Kasumi-1 (cell line): ENCODE results near the gene CEP95.

Source experiments
- DNase-seq, 2 experiments: peaks; one replicate each; lab custom pipeline; 2025; lab: John Stamatoyannopoulos, UW

Gene CEP95

DNA sequence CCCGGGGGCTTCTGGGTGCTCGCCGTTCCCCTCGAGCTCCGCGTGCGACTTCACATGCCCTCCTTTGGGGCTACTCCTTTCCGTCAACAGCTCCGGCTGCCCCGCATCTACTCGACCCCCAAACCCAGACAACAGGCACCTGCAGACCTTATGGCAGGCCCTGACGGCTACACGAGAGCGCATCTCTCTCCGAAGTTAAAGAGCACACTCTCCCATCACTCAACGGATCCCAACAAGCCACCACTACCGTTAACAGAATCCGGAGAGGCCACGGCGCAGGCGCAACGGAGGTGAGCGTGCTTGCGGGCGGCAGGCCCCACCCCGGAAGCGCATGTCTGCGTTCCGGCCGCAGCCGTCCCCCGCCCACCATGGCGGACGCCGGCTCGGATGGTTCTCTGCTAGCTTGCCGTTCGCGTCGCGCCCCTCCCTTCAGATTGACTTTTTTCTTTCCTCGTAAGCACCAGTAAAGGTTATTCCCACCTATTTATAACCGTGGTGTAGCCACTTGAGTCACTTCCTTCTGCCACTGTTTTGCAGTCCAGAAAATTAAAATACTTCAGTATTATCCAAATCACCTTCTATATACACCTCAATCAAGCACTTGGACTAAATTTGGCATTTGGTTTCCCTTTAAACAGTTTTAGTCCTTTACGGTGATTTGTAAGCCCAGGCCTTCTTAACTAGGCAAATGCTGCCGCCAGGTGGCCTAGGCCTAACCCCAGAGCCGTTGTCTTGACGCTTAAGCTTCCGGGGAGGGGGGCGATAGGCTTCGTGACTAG lies 9.8 kb upstream of the CEP95 start, which contains the start of gene POLG2:
Gene POLG2 (minus strand): TSS at position 269 of the 779 bp plus-strand sequence. CDS start 86 bp downstream, at position 183.
- peak; percentile 97 for DNase-seq

GRCh38 chr17:64497565-64498035 lies 9.2 kb upstream of the CEP95 start:
- peak; percentile 74 to 81 for DNase-seq

- DNase-seq: no peak
These were observed 8.2 kb upstream of the CEP95 start for GRCh38 chr17:64498308-64499203.

DNA sequence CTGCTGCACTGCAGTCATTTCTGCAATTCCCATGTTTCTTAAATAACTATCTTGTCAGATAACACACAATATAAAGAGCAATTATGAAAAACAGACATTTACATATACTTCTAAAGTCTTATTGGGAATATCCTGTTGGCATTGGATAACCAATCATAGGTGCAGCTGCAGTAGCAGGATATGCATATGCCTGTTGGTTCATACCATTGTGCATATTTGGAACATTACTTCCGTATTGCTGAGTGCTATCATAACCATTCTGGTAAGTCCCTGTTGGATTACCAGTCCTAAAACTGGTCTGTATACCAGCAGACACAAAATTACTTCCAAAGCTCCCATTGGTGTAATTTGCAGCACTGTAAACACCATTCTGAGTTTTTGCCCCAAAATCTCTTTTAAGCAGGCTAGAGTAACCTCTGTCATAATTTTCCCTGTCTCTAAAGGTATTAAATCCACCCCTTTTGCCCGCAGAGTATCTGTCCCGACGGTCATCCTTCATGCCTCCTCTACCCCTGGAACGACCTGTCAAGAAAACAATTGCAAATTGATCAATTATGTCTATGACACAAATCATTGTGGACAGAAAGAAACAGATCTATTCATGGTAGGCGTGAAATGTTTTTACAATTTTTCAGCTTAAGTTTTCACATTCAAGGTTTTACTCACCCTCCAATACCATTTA lies 6.8 kb upstream of the CEP95 start:
- DNase-seq: no peak

DNA sequence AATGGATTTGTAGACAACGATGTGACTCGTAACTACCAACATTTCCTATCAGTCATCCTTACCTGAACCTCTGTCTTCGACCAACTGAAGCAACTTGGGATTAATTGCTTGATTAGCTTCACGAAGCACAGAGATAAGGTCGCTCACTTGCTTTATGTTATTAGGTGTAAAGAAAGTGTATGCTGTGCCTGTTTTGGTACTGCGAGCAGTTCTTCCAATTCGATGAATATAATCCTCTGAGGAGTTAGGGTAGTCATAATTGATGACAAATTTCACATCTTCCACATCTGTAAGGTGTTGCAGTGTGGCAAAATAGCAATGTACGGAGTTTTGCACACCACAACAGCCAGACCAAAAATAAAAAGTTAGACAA lies 6.3 kb upstream of the CEP95 start:
- DNase-seq: no peak

- no peak for DNase-seq
These were observed 5.7 kb upstream of the CEP95 start for GRCh38 chr17:64500862-64501765.

DNA sequence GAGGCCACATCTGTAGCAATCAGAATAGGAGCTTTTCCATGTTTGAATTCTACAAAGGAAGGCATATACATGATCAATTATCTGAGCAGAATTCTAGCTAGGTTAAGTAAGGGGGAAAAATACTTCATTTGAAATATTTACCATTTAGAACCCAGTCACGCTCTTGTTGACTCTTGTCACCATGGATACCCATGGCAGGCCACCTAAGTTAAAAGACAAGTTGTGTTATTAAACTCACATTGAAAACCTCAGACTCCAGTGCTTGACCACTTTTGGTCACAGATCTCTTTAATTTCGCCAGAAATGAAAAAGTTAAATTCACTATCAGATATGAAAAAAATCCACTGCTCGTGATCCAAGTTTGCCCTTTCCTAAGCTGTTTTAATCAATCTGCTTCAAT lies 4.8 kb upstream of the CEP95 start:
- no peak for DNase-seq

GRCh38 chr17:64502809-64503208 lies 4.0 kb upstream of the CEP95 start:
- DNase-seq: no peak

DNA sequence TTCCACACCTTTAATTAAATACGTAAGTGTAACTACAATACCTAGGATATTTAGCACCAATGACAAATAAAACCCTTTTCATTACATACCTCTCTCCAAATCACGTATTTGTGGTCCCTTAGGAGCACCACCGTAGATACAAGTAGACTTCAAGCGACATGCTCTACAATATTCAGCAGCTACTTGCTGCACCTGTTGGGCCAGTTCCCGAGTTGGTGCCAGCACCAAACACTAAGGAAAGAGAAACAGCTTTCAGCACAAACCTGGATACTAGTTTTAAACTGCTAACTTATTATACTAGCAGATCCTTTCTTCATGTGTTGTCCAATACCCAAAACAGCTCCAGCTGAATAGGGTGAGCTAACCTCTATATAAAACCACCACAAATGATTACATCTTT lies 3.4 kb upstream of the CEP95 start:
- DNase-seq: no peak

DNA sequence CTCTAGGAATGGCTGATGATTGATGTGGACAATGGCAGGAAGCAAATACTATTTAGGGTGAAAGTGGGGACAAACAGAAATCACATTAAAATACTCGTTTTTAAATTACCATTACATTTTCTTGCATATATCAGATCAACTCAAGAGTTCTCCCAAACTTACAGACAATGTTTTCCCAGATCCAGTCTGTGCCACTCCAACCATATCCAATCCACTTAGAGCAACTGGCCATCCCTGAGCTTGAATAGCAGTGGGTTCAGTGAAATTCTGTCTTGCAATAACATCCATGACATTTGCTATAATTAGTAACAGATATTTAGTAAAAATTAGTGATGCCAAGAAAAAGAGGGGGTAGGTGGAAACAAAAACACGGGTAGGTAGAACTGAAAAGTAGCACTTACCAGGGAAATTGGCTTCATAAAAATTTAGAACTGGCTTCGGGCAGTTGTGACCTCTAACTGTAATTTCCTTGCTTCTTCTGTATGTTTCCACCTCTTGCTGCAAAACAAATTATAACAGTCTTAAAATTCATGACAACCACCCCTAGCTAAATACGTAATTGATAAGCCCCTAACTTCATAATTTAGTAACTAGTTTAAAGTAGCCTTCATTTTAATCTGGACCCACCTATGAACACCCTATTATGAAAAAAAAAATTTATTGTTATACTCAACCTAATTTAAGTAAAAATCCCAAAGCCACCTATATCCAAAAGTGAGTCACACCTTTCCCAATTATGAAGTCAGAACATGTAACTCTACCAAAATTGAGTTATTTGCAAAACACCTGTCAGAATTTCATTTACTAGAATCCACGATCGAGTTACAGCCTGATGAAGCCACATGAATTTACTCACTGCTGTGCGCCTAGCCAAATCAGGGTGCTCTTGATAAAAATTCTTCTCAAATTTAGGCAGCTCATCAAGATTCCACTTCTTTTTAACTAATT lies 2.7 kb upstream of the CEP95 start:
- DNase-seq: no peak

GRCh38 chr17:64504769-64505339 lies 1.9 kb upstream of the CEP95 start:
- DNase-seq: no peak

- DNase-seq: peak; percentile 90 to 93
These were observed 1.2 kb upstream of the CEP95 start for GRCh38 chr17:64505340-64506200.

DNA sequence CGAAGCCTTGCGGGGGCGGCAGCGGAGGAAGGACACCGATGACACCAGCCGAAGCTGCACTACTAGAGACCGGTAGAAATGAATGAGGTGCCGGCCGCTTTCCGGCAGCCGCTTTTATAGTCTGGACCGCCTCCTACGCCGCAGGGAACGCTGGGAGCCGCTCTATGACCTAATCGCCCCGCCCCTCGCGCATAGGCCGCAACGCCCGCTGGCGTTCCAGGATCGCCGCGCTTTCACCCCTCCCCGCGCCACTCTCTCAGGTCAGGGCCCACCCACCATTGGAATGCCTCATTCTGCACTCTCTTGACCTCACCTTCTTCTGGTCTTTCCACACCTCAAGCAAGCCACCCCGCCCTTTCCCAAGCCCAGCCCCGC lies 589 bp upstream of the CEP95 start, which contains the start of gene DDX5:
Gene DDX5 (minus strand): TSS at position 89 of the 375 bp plus-strand sequence. CDS start 170 bp downstream, outside the sequence.
- DNase-seq: peak; percentile 100

DNA sequence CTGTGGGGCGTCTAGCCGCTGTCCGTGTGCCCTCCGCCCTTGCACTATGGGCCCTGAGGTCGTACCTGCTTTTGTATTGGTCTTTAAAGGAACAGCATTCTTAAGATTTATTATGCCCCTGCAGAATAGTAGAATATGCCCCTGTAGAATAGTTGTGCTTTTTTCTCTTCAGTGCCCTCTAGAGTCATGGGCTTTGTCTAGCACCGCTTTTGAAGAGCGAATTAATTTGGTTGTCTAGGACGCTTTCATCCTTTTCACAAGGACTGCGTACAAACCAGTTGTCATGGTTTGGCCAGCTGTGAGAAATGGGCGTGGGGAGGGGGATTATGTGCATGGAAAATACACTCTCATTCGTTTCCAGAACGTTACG lies 621 bp downstream of the CEP95 start:
- peak; percentile 96 to 98 for DNase-seq

- no peak for DNase-seq
These were observed 1.9 kb downstream of the CEP95 start for GRCh38 chr17:64508683-64509082.

GRCh38 chr17:64509179-64509578 lies 2.4 kb downstream of the CEP95 start:
- no peak for DNase-seq

DNA sequence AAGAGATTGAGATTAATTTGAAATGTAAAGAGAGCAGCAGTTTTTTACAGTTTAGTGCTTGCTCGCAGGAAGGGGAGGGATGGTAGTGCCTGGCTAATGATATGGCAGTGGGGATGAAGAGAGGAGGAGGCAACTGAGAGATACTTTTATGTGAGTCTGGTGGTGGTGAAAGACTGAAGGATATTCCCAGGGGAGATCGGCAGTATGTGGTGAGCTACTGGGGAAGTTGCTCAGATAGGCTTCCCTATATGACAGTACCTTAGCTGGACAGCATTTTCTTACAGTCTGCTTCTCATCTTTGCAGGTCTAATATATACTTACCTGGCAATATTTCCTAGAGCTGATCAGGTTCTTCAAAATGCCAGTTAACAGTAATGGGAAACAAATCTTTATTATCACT lies 8.6 kb downstream of the CEP95 start:
- no peak for DNase-seq

DNA sequence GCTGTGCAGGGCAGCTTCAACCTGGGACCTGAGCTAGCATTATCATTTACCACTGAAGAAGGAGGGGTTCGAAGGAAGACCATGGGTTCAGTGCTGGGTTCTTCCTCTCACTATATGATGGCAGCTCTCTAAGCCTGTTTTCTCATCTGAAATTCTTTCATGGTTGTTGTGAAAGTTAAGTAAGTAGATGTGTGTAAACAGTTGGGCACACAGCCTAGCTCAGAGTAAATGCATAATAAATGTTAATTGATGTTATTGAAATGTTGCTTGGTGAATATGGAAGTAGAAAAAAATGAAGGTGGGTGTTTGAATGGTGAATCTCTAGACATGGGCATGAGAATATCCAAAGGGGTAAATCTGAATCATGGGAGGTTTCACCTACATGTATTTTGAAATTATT lies 9.1 kb downstream of the CEP95 start:
- DNase-seq: no peak

GRCh38 chr17:64519601-64520000 lies 12.8 kb downstream of the CEP95 start:
- DNase-seq: no peak
